ENCODE measurements around the gene ULK3. TPM values are rescaled to one million over a fixed set of nuclear protein-coding genes. Genes with fewer than 3 reads are reported as not detected.

The ULK3 gene
- total RNA-seq, 1 experiment from 2014 or later: 58.3 TPM

- CTCF ChIA-PET: no interaction called here
- no peak for TF ChIP-seq CTCF (conservative IDR thresholded peaks at IDR 0.05; ENCODE audit: low read depth, low read length)
- no peak for TF ChIP-seq EZH2 (IDR thresholded peaks at IDR 0.05; ENCODE audit: borderline replicate concordance, low read depth, low read length, poor library complexity, severe bottlenecking)
- no TSS peak for BruUV-seq (replicated peaks)
- no peak overlapping the region for H3K4me3 ChIP-seq (ENCODE audit: low read depth, low read length, poor library complexity, severe bottlenecking)
- DNase-seq (ENCODE audit: low spot score): no peak
- no peaks in the 10 kb centered on the region for H3K9me3 ChIP-seq (ENCODE audit: low read depth, low read length, poor library complexity, severe bottlenecking)
- intact Hi-C loops (cut with micrococcal nuclease; ENCODE audit: unreplicated experiment): no loop called here
- no peaks in the 10 kb centered on the region for H3K36me3 ChIP-seq (ENCODE audit: insufficient read depth, low read length, poor library complexity, severe bottlenecking)
- no peak overlapping the region for H3K27ac ChIP-seq (ENCODE audit: low read depth, low read length, poor library complexity, severe bottlenecking)
- POLR2A ChIA-PET (ENCODE audit: low non-redundant PET): interaction anchor here (0.5 kb wide), 1 partner anchor 1971 kb away, joined by 4 read pairs; no protein-coding TSS in a partner anchor
- no peaks in the 10 kb centered on the region for H3K27me3 ChIP-seq (replicated peaks; ENCODE audit: insufficient read depth, low read depth, low read length, poor library complexity)
- no peaks in the 10 kb centered on the region for H3K4me1 ChIP-seq (ENCODE audit: insufficient read depth, low read length, poor library complexity, severe bottlenecking)
Observed at GRCh38 chr15:74821091-74821789, 21.7 kb downstream of the ULK3 start.

- Histone ChIP-seq H3K27ac (ENCODE audit: low read depth, low read length, poor library complexity, severe bottlenecking) (no peak overlapping the region), H3K36me3 (ENCODE audit: insufficient read depth, low read length, poor library complexity, severe bottlenecking) (no peaks in the 10 kb centered on the region), H3K27me3 (replicated peaks; ENCODE audit: insufficient read depth, low read depth, low read length, poor library complexity) (no peaks in the 10 kb centered on the region), H3K4me3 (ENCODE audit: low read depth, low read length, poor library complexity, severe bottlenecking) (no peak overlapping the region), H3K9me3 (ENCODE audit: low read depth, low read length, poor library complexity, severe bottlenecking) (no peaks in the 10 kb centered on the region), H3K4me1 (ENCODE audit: insufficient read depth, low read length, poor library complexity, severe bottlenecking) (no peaks in the 10 kb centered on the region)
- ChIA-PET CTCF (no interaction called here), POLR2A (ENCODE audit: low non-redundant PET) (no interaction called here)
- BruUV-seq (replicated peaks): no TSS peak
- intact Hi-C loops (cut with micrococcal nuclease; ENCODE audit: unreplicated experiment): no loop called here
- no peak for DNase-seq (ENCODE audit: low spot score)
- TF ChIP-seq CTCF (conservative IDR thresholded peaks at IDR 0.05; ENCODE audit: low read depth, low read length): no peak
- TF ChIP-seq EZH2 (IDR thresholded peaks at IDR 0.05; ENCODE audit: borderline replicate concordance, low read depth, low read length, poor library complexity, severe bottlenecking): no peak
Observed at GRCh38 chr15:74820056-74820455, 22.9 kb downstream of the ULK3 start.

- ChIA-PET CTCF (no interaction called here), POLR2A (ENCODE audit: low non-redundant PET) (no interaction called here)
- no peaks in the 10 kb centered on the region for H3K36me3 ChIP-seq (ENCODE audit: insufficient read depth, low read length, poor library complexity, severe bottlenecking)
- BruUV-seq (replicated peaks): no TSS peak
- DNase-seq (ENCODE audit: low spot score): no peak
- no peak overlapping the region for H3K4me3 ChIP-seq (ENCODE audit: low read depth, low read length, poor library complexity, severe bottlenecking)
- TF ChIP-seq EZH2 (IDR thresholded peaks at IDR 0.05; ENCODE audit: borderline replicate concordance, low read depth, low read length, poor library complexity, severe bottlenecking): no peak
- TF ChIP-seq CTCF (conservative IDR thresholded peaks at IDR 0.05; ENCODE audit: low read depth, low read length): no peak
- no peaks in the 10 kb centered on the region for H3K4me1 ChIP-seq (ENCODE audit: insufficient read depth, low read length, poor library complexity, severe bottlenecking)
- H3K27ac ChIP-seq (ENCODE audit: low read depth, low read length, poor library complexity, severe bottlenecking): no peak overlapping the region
- no peaks in the 10 kb centered on the region for H3K27me3 ChIP-seq (replicated peaks; ENCODE audit: insufficient read depth, low read depth, low read length, poor library complexity)
- H3K9me3 ChIP-seq (ENCODE audit: low read depth, low read length, poor library complexity, severe bottlenecking): no peaks in the 10 kb centered on the region
- intact Hi-C loops (cut with micrococcal nuclease; ENCODE audit: unreplicated experiment): no loop called here
Observed at GRCh38 chr15:74817370-74817737, 25.6 kb downstream of the ULK3 start.

Data from A673 (cell line).